Activated CD8-positive, alpha-beta T cell treated with anti-CD3 and anti-CD28 coated beads, Interleukin-2, amount 10 ng/mL, durations not matched to agents 7 days and 5 days (primary cell): ENCODE measurements around the gene MGAM2. TPM values are rescaled to one million over a fixed set of nuclear protein-coding genes. Genes with fewer than 3 reads are reported as not detected.

Experiments used
- ATAC-seq: fragments of 150-1000 bp; cut with Tn5 transposase; one replicate; pipeline ENCODE4 v1.10.0; 2021; ENCODE audit warnings: moderate library complexity
- CTCF ChIA-PET: fragments of 350-600 bp; sonication (Branson Sonifier 250); formaldehyde crosslinking; loops from one replicate; lab custom pipeline; 2021; ENCODE audit warnings: antibody characterized with exemption; lab: Charles Lee
- POLR2A ChIA-PET: fragments of 350-600 bp; sonication (Branson Sonifier 250); formaldehyde crosslinking; loops from one replicate; lab custom pipeline; 2021; ENCODE audit warnings: antibody characterized with exemption; lab: Charles Lee
- DNase-seq: peaks from one replicate; pipeline ENCODE4 v3.0.0-alpha.2; 2020
- H3K27ac Mint-ChIP-seq: one replicate; pipeline ENCODE4 v1.8.0; 2021; ENCODE audit warnings: mild to moderate bottlenecking, mixed read lengths
- H3K27me3 Mint-ChIP-seq: one replicate; pipeline ENCODE4 v1.8.0; 2021; ENCODE audit warnings: low read depth, mixed read lengths
- H3K36me3 Mint-ChIP-seq: one replicate; pipeline ENCODE4 v1.8.0; 2021; ENCODE audit warnings: low read depth, mixed read lengths
- H3K4me1 Mint-ChIP-seq: one replicate; pipeline ENCODE4 v1.8.0; 2021; ENCODE audit warnings: low read depth, mixed read lengths
- H3K4me3 Mint-ChIP-seq: one replicate; pipeline ENCODE4 v1.8.0; 2021; ENCODE audit warnings: mild to moderate bottlenecking, mixed read lengths
- H3K9me3 Mint-ChIP-seq: one replicate; pipeline ENCODE4 v1.8.0; 2022; ENCODE audit warnings: mixed read lengths; ENCODE audit not compliant: insufficient read depth
- total RNA-seq, 2 experiments: library from RNA; stranded (reverse); gene quantifications; one replicate each; pipeline ENCODE4 v1.2.3, GENCODE V29; 2021

MGAM2 gene
- total RNA-seq, 2 experiments from 2014 or later: not detected

DNA sequence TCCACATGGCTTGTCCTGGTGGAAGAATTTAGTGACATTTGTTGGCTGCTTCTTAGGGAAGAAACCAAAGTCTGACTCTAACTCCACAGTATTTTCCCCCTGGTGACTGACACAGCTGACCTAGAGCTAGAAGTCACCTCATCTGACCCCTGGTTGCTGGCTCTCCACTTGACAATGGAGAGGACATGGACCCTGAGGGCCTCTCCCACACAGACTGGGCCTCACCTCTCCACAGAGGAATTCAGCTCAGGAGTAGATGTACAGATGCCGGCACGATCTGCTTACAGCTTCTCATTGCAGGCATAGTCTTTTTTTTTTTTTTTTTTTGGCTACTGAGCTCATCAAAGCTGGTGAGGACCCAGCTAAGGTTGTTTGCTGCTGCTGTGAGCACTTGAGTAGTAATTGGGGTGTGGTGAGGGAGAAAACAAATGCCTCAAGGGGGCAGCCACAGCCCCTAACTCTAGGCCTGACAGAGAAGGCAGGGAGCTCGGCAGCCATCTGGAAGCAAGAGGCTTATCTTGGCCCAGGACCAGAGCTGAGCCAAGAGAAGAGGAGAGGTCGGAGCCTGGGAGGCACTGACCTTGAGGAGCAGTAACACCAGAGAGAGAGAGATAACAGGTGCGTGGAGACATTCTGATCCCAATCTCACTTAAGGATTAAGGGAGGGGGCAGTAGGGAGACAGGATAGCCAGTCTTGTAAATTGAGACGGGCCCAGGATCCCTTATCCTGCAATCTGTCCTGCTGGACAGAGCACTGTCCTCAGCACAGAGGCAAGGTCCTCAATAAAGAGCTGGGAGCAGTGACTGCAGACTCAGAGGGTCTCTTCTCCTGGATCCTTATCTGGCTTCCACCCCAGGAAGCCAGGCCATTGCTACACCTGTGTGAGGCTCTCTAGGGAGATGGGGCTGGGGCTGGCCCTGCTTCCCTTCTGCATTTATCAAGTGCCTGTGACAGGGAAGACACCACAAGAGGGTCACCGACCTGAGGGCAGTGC is 136.9 kb downstream of the MGAM2 start:
- Mint-ChIP-seq H3K9me3 (no peaks in the 10 kb centered on the region), H3K27ac (no peak overlapping the region), H3K27me3 (no peaks in the 10 kb centered on the region), H3K36me3 (no peaks in the 10 kb centered on the region), H3K4me3 (no peak overlapping the region), H3K4me1 (no peaks in the 10 kb centered on the region)
- DNase-seq (no peak), ATAC-seq (no peak)
- POLR2A ChIA-PET: no interaction called here
- CTCF ChIA-PET: no interaction called here

DNA sequence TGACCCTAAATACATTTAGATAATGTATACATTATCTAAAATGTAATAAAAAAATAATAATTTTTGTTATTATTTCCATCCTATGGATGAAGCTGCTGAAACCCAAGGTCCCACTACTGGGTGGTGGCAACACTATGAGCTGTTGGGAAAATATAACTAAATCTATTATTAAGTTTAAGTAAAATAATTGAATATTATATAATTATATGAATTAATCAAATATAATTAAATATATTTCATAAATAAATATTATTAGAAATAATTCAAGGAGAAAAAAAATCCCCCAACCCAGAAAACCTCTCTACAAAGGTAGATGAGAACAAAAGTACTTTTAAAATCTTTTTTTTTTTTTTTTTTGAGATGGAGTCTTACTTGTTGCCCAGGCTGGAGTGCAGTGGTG is 138.4 kb downstream of the MGAM2 start:
- Mint-ChIP-seq H3K27ac (no peak overlapping the region), H3K4me1 (no peaks in the 10 kb centered on the region), H3K27me3 (no peaks in the 10 kb centered on the region), H3K4me3 (no peak overlapping the region), H3K9me3 (no peaks in the 10 kb centered on the region), H3K36me3 (no peaks in the 10 kb centered on the region)
- ATAC-seq: no peak
- ChIA-PET POLR2A (no interaction called here), CTCF (no interaction called here)
- DNase-seq: no peak

DNA sequence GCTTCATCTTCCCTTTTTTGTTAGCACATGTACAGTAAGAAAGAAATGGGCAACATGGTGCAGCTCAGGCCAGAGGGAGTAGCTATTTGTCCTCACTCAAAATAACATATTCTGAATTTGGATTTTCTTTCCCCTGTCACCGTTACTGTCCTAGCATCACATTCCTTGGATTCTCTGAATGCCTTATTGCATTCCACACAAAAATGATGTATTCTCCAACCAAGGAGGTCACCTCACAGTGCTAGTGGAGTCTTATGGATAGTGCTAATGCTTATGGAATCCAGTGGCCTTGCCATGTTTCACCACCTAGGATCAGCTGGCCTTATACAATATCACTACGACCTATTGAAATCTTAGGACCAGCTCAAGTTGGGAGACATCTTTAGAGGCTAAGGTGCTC is 139.2 kb downstream of the MGAM2 start:
- Mint-ChIP-seq H3K9me3 (no peaks in the 10 kb centered on the region), H3K27ac (no peak overlapping the region), H3K27me3 (no peaks in the 10 kb centered on the region), H3K4me3 (no peak overlapping the region), H3K4me1 (no peaks in the 10 kb centered on the region), H3K36me3 (no peaks in the 10 kb centered on the region)
- ATAC-seq (no peak), DNase-seq (no peak)
- POLR2A ChIA-PET: interaction anchor here (0.7 kb wide), 1 partner anchor 1372 kb away, joined by 4 read pairs; no protein-coding TSS in a partner anchor
- CTCF ChIA-PET: interaction anchor here (0.7 kb wide), 1 partner anchor 1506 kb away, joined by 3 read pairs; no protein-coding TSS in a partner anchor

DNA sequence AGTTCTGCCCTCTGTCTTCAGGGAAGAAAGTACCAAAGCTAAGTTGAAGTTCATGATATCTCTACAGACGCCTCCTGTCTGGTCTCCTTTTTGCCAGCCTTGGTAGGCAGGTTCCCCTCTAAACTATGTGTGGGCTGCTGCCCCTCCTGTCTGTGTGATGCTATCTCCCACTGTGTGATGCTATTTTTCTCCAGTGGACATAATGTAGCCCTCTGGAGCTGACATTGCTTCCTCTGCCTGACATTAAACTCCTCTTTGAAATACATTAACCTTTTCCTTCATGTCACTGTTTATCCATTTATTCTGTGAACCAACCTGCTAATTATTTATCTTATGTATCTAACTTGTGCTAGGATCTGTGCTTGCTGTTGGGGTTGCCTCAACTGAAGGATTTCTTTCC is 146.4 kb downstream of the MGAM2 start, which contains the start of gene PRSS58:
Gene PRSS58 (minus strand): TSS at position 101 of the 400 bp plus-strand sequence. CDS start 351 bp downstream, outside the sequence.
- DNase-seq: no peak
- H3K9me3 Mint-ChIP-seq: no peaks in the 10 kb centered on the region

DNA sequence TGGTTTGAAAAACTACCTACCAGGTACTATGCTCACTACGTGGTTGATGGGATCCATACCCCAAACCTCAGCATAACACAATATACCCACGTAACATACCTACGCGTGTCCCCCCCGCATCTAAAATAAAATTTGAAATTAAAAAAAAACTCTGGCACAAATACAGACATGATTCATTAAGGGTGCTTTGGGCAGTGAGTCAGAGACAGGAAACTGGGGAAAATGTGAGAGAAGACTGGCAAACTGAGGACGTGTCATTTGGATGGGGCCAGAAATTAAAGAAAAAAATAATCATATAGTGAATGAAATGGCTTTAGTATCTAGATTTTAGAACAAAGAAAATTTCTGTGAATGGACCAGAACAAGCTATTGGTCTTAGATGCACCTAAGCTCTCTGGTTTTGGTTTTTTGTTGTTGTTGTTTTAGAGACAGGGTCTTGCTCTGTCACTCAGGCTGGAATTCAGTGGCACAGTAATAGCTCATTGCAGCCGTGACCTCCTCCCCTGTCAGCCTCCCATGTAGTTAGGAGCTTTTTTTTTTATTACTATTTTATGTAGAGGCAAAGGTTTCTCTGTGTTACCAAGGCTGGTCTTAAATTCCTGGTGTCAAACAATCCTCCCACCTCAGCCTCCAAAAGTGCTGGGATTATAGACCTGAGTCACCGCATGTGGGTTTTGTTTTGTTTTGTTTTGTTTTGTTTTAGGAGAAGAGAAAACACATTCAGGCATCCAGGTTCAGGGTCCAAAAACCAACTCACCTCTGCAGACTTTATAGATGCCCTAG is 152.3 kb downstream of the MGAM2 start:
- ATAC-seq (no peak), DNase-seq (no peak)
- no peaks in the 10 kb centered on the region for H3K36me3 Mint-ChIP-seq
- no peaks in the 10 kb centered on the region for H3K9me3 Mint-ChIP-seq
- ChIA-PET CTCF (no interaction called here), POLR2A (no interaction called here)
- no peak overlapping the region for H3K4me3 Mint-ChIP-seq
- no peaks in the 10 kb centered on the region for H3K4me1 Mint-ChIP-seq
- peaks cover 10% of the 10 kb centered on the region for H3K27me3 Mint-ChIP-seq
- H3K27ac Mint-ChIP-seq: no peak overlapping the region

More for the DNA sequence above, 146.4 kb downstream of the MGAM2 start, which contains the start of gene PRSS58:
- Mint-ChIP-seq H3K4me3 (no peak within 1 kb of the TSS), H3K4me1 (no peaks in the 10 kb centered on the region), H3K27ac (no peak within 1 kb of the TSS), H3K27me3 (peaks cover 6% of the 10 kb centered on the region), H3K36me3 (no peaks in the 10 kb centered on the region)
- ChIA-PET CTCF (no interaction called here), POLR2A (no interaction called here)
- ATAC-seq: no peak

Other genes with a start within 250 kb of the MGAM2 start
- not detected for gene OR9A4, start 195.3 kb upstream of the MGAM2 start, total RNA-seq
- gene CLEC5A, start 164.7 kb upstream of the MGAM2 start, total RNA-seq: not detected
- not detected for gene TAS2R38, start 137.9 kb upstream of the MGAM2 start, total RNA-seq
- gene MGAM, start 115.8 kb upstream of the MGAM2 start, total RNA-seq: not detected
- gene PRSS58, start 146.3 kb downstream of the MGAM2 start, total RNA-seq: not detected